GM18499 (cell line): ENCODE results near the gene GALK2.

Source experiments
- ATAC-seq: cut with Tn5 transposase; IDR thresholded peaks from one replicate; pipeline ENCODE4 v1.9.1; 2021; ENCODE audit warnings: moderate number of reproducible peaks; ENCODE audit not compliant: insufficient read depth, unreplicated experiment

Gene GALK2

GRCh38 chr15:49169880-49170597 is at the start of gene GALK2:
Gene GALK2 (plus strand): TSS chr15:49170247. CDS start chr15:49170323, 76 bp downstream.
- ATAC-seq: peak; percentile 87

GRCh38 chr15:49120832-49121231 is 49.2 kb upstream of the GALK2 start:
- no peak for ATAC-seq

- ATAC-seq: no peak
These were observed 48.1 kb upstream of the GALK2 start for GRCh38 chr15:49121901-49122300.

GRCh38 chr15:49122541-49123062 is 47.4 kb upstream of the GALK2 start:
- no peak for ATAC-seq

- no peak for ATAC-seq
These were observed 45.7 kb upstream of the GALK2 start for GRCh38 chr15:49124371-49124770.

- ATAC-seq: no peak
These were observed 38.6 kb upstream of the GALK2 start for GRCh38 chr15:49131403-49131802.

- no peak for ATAC-seq
These were observed 35.2 kb upstream of the GALK2 start for GRCh38 chr15:49134683-49135341.

- ATAC-seq: no peak
These were observed 34.6 kb upstream of the GALK2 start for GRCh38 chr15:49135342-49135857.

GRCh38 chr15:49135911-49136310 is 34.1 kb upstream of the GALK2 start:
- ATAC-seq: no peak

- ATAC-seq: no peak
These were observed 32.2 kb upstream of the GALK2 start for GRCh38 chr15:49137861-49138260.

- no peak for ATAC-seq
These were observed 24.1 kb upstream of the GALK2 start for GRCh38 chr15:49145651-49146609.

- no peak for ATAC-seq
These were observed 21.7 kb upstream of the GALK2 start for GRCh38 chr15:49148298-49148697.

- ATAC-seq: no peak
These were observed 21.3 kb upstream of the GALK2 start for GRCh38 chr15:49148727-49149126.

- ATAC-seq: no peak
These were observed 18.2 kb upstream of the GALK2 start for GRCh38 chr15:49151831-49152230.

- no peak for ATAC-seq
These were observed 17.3 kb upstream of the GALK2 start for GRCh38 chr15:49152552-49153312.

- no peak for ATAC-seq
These were observed 15.7 kb upstream of the GALK2 start for GRCh38 chr15:49154359-49154758.

GRCh38 chr15:49154799-49155109 is 15.3 kb upstream of the GALK2 start:
- ATAC-seq: peak; percentile 5

GRCh38 chr15:49155110-49155833 is 14.8 kb upstream of the GALK2 start, which contains the start of gene COPS2:
Gene COPS2 (minus strand): TSS chr15:49155599. CDS start chr15:49155578, 21 bp downstream.
- ATAC-seq: peak; percentile 79
